HG03097 (cell line): ENCODE data around the gene STON2.
"Not testable (repeated sequence)": the region's sequence is repeated elsewhere in the genome, so short reads cannot be mapped to it uniquely, and the experiment has no call there.

Experiments used
- ATAC-seq: cut with Tn5 transposase; IDR thresholded peaks from one replicate; pipeline ENCODE4 v1.9.1; 2021; ENCODE audit not compliant: unreplicated experiment, low FRiP score

The STON2 gene

DNA sequence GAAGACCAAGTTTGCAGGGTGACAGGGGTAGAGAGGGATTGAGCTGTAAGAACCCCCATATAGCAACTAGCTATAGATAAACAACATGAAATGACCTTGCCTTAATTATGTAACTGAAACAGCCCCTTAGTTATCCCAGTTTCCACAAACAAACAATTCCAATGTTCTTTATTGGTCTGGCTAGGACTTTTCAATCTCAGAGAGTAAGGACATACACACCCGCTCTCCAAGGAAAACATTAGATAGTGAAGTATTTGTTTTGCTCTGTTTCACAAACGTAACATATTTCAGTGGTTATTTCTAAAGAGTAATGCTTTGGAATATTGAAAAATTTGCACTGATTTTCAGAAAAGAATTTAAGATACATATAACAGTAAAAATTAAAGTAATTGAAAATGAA, 127.8 kb downstream of the STON2 start:
- no peak for ATAC-seq

GRCh38 chr14:81269979-81270375, 130.1 kb downstream of the STON2 start:
- ATAC-seq, result no peak

- no peak for ATAC-seq
Measured at GRCh38 chr14:81269100-81269978, 130.8 kb downstream of the STON2 start.

- ATAC-seq, result no peak
Measured at GRCh38 chr14:81268016-81268416, 132.1 kb downstream of the STON2 start.

GRCh38 chr14:81265636-81266169, 134.4 kb downstream of the STON2 start:
- no peak for ATAC-seq

DNA sequence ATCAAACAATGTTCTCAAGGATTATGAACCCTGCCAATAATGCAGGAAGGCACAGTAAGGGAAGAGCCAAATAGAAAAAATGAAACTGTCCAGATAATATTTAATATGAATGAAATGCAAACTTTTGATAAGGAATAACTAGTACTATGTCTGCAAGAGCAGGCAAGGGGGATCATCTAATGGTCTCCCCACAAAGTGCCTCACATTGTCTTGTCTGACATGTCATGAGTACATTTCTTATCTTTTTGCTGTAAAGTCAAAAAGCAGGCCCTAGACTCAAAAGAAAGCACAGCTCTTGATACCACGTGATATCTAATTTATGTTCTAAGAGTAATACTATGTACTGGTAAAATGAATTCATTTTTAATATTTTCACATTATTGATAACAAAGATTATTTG, 135.5 kb downstream of the STON2 start:
- ATAC-seq, result no peak

GRCh38 chr14:81263777-81264410, 136.2 kb downstream of the STON2 start:
- ATAC-seq, result no peak

DNA sequence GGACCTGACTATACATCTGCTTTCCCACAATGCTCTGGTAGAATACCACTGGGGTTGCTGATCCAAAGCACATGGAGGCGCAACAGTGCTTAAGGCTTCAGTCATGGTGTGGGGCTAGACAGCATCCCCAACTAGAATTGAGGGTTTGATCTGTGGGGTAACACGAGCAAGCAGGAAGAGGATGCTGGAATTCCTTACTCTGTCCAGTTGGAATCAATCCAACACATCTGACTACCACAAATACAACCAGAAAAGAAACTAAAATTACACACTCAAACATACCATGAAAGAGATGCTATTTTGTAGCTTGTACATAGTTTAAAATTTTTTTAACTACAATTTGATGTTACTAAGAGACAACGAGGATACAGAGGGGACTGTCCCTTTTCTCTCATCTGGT, 138.9 kb downstream of the STON2 start:
- no peak for ATAC-seq

DNA sequence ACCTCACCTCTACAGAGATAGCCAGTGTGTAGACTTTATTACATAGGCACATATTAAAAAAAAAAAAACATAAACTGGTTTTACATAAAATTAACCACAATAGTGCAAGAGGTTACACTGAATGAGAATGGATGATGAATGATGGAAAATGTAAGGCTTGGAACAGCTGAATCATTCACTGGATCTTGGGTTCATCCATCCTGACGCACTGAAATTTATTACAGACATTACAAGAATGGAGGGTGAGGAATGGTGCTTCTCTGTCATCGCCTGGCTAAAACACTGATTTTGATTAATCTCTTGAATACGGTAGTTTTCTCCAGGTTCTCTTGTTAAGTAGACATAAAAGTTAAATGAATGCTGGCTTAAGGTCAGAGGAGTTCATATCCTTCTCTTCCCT, 139.4 kb downstream of the STON2 start:
- no peak for ATAC-seq

DNA sequence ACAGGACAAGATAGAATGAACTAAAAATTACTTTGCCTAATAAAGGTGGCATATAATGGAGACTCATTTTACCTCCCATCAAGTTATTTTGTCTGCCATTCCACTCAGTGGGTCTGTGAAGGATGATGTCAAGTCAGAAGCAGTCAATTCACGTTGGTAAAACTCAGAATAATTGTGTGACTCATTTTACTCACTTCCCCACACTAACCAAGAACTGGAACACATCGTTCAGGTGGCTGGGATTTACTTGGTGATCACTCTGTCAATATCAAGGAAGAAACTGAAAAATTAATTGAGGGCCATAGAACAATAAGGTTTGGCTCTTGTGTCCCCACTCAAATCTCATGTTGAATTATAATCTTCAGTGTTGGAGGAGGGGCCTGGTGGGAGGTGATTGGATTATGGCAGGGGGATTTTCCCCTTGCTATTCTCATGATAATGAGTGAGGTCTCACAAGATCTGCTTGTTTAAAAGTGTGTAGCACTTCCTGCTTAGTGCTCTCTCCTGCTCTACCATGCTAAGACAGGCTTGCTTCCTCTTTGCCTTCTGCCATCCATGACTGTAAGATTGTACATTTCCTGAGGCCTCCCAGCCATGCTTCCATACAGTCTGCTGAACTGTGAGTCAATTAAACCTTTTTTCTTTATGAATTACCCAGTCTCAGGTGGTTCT, 143.7 kb downstream of the STON2 start:
- no peak for ATAC-seq

DNA sequence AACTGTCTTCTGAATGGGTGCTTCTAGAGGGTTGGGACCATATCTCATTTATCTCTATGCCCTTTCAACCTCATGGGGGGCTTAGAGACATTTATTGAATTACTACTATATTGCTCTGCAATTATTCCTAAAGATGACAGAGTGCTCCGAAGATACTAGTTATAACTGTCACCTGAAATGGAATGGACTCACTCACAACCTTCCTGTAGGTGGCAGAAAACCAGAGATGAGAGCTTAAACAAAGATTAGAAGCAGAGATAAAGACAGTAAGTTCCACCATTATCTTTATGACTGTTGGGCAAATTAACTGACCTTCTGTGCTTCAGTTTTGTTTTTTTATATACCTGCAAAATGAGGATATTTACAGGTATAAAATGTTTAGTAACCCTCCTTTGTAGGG, 147.8 kb downstream of the STON2 start:
- ATAC-seq, result no peak

GRCh38 chr14:81247271-81247766, 152.8 kb downstream of the STON2 start:
- ATAC-seq, result no peak

- ATAC-seq, result no peak
Measured at GRCh38 chr14:81246461-81247270, 153.5 kb downstream of the STON2 start.

DNA sequence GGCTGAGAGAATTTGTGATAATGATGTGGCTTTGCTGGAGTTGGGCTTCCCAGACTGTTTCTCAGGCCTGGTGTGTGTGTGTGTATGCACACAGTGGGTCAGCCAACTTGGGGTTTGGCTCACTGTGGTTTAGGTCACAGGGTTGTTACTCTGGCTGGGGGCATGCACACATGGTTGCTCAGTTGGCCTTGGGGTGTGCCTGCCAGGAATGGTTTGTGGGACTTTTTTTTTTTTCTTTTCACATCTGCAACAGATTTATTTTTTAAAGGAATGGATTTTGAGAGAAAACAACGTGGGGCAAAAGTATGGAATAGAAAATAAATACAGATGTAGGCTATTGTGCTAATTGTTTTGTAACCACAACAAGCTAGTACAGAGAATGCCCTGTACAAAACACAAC, 154.4 kb downstream of the STON2 start:
- ATAC-seq, result no peak

DNA sequence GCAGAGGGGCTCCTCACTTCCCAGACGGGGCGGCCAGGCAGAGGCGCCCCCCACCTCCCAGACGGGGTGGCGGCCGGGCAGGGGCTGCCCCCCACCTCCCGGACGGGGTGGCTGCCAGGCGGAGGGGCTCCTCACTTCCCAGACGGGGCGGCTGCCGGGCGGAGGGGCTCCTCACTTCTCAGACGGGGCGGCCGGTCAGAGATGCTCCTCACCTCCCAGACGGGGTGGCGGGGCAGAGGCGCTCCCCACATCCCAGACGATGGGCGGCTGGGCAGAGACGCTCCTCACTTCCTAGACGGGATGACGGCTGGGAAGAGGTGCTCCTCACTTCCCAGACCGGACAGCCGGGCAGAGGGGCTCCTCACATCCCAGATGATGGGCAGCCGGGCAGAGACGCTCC, 155.7 kb downstream of the STON2 start:
- ATAC-seq, result not testable (repeated sequence)

GRCh38 chr14:81243499-81243898, 156.6 kb downstream of the STON2 start:
- ATAC-seq, result no peak

DNA sequence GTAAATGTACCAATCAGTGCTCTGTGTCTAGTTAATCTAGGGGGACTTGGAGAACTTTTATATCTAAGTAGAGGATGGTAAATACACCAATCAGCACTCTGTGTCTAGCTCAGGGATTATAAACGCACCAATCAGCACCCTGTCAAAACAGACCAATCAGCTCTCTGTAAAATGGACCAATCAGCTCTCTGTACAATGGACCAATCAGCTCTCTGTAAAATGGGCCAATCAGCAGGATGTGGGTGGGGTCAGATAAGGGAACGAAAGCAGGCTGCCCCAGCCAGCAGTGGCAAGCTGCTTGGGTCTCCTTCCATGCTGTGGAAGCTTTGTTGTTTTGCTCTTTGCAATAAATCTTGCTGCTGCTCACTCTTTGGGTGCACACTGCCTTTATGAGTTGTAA, 163.3 kb downstream of the STON2 start:
- not testable (repeated sequence) for ATAC-seq

- no peak for ATAC-seq
Measured at GRCh38 chr14:81236138-81236537, 164.0 kb downstream of the STON2 start.

GRCh38 chr14:81235096-81235495, 165.0 kb downstream of the STON2 start:
- ATAC-seq, result no peak

DNA sequence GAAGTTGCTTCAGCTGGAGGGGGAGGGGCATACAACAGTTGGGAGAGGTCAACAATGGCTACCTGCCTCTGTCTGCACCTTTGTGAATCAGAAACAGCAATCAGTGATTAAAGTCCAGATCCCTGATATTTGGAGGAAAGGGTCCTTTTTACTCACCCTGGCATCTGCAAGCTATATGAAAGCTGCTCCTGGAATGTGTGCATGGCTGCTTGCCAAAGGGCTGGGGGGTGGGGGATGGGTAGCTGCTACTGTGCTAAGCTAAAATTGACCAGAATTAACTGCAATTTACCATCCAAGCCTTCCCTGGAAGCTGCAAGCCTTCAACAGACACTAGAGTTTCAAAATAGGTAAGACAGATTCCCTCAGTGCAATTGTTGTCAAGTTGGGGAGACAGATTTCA, 165.8 kb downstream of the STON2 start:
- no peak for ATAC-seq
